HG03039 (cell line): ENCODE measurements around the gene SMARCC1.

Experiments
- ATAC-seq: cut with Tn5 transposase; IDR thresholded peaks from one replicate; pipeline ENCODE4 v1.9.1; 2021; ENCODE audit warnings: mild to moderate bottlenecking, moderate library complexity; ENCODE audit not compliant: unreplicated experiment

Gene SMARCC1

DNA sequence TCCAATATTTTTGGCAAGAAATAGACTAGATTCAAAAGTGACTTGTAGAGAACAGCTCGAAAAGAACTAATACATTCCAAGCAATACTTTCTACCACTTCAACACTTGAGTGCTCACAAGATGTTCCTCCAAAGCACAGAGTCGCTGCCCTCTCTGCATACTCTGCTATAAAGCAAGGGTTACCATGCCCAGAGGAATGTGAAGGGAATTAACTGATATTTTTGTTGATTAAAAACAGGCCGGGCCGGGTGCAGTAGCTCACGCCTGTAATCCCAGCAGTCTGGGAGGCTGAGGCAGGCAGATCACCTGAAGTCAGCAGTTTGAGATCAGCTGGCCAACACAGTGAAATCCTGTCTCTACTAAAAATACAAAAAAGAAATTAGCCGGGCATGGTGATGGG is 145.5 kb downstream of the SMARCC1 start:
- ATAC-seq, result no peak

DNA sequence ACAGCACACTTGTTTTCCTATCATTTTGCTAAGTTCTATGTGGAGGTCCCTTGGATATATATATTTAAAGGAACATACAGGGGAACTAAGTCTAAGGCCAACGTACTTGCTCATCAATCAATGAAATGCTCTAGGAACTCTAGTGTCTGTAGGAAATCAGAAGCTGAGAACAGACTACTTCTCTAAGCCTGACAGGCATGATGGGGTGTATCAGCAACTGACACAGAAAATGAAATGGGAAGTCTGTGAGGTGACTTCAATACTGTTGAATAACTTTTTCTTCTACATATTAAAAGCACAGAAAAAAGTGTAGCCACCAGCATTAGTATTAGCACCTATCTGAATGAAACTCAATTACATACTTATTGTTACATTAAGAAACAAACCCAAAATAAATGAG is 146.2 kb downstream of the SMARCC1 start:
- ATAC-seq, result no peak

DNA sequence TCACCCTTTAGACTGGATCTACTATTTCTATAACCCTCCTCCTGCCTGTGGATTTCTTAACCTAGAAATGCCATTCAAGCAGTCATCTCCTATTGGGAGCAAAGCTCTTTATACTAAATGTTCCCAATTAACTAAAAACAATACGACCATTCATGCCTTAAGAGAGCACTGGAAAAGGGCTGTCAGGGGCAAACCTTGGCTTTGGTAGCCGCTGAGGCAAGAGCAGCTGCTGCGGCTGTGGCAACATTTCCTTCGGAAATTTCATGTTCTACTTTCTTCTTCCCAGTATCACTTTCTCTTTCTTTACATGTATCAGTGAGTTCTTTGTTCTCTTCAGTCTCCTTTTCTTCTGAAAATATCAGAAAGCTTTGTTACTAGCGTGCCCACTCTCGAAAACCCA is 146.7 kb downstream of the SMARCC1 start:
- no peak for ATAC-seq

GRCh38 chr3:47630810-47631209 is 150.9 kb downstream of the SMARCC1 start:
- no peak for ATAC-seq

- ATAC-seq, result no peak
These were observed 151.9 kb downstream of the SMARCC1 start for GRCh38 chr3:47629770-47630169.

- ATAC-seq, result no peak
These were observed 153.3 kb downstream of the SMARCC1 start for GRCh38 chr3:47628426-47628825.

DNA sequence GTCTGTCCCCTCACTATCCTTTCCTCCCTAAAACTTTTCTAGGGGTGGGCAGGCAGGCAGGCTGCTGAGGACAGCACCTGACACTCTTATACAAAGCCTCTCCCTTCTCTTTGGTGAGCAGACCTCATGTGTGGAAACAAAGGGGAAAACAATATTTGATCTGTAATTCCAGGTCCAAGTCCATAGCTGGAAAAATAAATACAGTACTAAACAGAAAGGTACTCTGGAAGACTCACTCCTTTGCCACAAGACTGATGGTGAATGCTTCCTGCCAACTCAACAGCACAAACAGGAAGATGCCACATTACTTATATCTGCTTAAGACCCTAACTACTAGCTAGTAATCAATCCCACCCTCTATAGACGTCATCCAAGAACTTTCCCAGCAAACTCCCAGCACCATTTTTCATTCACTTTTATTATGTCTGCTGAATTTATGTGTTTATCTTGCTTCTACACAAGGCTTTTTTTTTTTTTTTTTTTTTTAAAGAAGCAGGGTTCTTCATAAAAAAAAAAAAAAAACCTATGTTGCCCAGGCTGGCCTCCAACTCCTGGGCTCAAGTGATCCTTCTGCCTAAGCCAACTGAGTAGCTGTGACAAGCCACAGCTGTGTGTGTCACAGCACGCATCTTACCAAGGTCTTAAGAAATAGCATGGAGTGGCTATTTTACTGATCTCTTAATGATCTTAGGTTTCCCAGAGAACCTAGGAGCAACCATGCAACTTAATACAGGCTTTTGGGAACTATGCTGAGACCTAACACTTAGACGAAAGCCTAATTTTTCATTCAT is 158.8 kb downstream of the SMARCC1 start:
- no peak for ATAC-seq

DNA sequence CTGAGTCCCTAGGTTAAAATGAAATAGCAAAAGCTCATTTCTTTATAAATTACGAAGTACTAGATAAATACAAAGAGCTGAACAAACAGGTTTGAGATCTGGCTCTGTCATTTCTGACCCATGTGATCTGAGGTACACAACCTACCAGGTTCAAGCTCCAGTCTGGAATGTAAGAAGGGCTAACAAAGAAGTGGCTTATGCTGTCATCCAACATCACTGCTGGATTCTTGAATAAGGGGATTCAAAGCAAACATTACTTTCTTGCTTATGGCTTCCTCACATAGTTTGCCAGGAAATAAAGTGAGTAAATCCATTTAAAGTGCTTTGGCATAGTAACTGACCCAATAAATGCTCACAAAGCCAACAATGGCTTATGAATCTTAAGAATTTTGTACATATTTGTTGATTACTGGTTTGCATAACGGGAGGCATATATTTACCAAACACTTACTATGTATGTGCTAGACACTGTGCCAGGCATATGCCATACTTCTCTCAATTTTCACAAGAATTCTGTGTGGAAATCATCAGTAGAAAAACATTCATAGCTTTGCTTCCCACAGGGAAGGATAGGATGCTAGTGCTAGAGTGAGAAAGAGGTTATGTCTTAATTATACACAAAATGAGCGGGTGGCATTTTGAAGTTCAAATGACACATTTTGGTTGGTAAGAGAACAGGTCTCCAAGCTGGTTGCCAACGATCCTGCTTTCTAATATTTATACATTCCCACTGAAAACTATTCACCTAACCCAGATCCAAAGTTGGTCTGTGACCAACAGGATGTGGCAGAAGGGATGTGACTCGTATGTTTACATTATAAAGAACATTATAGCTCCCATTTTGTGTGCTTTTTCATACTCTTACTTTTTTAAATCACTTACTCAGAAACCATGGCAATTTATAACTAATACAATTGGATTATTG is 164.3 kb downstream of the SMARCC1 start:
- ATAC-seq, result no peak

DNA sequence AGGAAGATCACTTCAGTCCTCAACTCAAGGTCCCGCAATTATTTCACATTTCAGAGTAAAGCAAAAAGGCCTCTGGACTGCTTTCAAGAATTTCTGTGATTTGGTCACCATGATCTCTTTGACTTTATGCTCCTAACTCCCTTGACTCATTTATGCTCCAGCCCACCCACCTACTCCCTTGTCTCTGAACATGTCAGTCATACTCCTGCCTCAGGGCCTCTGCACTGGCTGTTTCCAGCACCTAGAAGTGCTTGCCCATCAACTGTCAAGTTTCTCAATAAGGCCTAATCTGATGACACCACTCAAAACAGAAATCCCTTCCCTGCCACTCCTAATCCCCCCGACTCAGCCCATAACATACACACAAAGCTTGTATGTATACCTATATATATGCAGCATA is 166.9 kb downstream of the SMARCC1 start:
- no peak for ATAC-seq

DNA sequence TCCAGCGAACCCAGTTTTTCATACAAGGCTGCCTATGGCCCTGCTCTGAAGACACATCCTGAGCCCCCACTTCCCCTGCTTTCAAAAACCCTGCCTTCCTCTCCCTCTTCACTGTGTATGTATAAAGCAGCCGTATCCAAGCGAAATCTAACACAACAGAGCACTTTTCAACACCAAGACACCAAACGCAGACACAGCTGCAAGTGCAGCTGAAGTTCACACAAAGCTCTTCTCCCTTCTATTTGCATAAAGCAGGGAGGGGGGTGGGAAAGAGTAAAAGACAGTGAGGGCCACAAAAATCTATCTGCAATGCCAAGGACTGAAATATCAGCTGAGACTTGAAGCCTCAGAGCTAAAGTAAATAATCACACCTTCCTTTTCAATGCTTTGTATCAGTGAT is 168.0 kb downstream of the SMARCC1 start:
- ATAC-seq, result no peak

DNA sequence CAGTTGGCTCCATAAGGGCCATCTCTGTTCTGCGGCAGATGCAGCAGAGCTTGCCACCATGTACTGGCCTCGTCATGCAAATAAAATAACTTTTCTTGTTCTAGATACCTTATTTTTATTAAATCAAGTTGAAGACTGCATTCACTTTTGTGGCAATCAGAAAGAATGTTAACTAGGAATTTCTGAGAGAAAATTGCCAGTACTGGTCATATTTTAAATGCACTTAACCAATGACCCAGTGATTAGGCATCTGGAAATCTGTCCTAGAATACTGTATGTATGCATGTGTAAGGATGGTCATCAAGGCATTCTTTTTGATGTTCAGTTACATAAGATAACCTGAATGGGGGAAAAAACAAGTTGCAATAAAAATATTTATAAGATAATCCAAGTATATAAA is 168.8 kb downstream of the SMARCC1 start:
- ATAC-seq, result no peak

DNA sequence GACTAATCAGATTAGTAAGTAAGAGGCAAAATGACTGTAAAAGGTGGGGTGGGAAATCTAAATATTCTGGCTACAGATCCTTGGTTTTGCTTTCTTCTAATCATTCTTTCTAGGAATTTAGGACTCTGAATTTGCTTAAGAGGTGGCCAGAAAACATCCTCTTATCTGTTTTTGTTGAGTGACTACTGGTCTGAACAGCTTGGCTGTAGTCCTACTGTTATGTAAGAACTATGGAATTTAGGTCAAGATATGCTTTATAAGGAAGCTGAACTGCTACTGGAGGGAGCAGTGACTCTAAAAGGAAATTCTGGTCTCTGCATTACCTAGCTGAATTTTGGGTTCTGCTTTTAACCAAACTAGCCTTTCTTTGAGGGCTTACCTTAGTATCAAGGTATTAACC is 169.5 kb downstream of the SMARCC1 start:
- no peak for ATAC-seq

- ATAC-seq, result no peak
These were observed 170.1 kb downstream of the SMARCC1 start for GRCh38 chr3:47611576-47611975.

DNA sequence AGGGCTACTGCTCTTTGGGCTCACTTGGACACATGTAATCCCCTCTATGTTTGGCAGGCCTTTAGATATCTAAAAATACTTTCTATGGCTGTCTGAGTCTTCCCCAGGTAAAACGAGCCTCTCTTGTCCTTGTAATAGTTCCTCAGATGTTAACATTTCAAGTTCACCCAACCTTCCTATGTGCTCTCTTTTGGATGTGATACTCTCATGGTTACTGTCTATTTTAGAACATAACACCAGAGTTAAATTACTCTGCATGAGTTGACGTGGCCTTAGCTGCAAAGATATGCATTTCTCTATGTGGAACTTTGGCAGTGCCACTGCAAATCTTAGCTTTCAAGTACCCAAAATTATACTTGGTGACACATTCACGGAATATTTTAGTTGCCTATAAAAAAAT is 171.1 kb downstream of the SMARCC1 start:
- no peak for ATAC-seq

DNA sequence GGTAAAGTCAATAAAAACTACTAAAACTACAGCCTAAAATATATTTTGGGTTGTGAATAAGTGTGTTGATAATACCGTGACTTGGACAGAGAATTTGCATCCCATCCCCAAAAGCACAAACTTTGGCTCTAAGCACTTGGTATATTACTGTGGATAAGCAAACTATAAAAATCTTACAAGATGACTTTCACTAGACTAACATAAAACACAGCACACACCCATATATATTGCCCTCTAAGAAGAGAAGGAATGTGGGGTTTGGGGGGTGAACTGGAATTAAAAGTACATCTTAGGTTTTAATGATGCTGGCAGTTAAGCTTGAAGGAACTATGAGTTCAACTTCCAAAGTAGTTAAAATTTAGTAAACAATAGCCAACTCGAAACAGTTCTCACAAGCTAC is 174.4 kb downstream of the SMARCC1 start:
- no peak for ATAC-seq

DNA sequence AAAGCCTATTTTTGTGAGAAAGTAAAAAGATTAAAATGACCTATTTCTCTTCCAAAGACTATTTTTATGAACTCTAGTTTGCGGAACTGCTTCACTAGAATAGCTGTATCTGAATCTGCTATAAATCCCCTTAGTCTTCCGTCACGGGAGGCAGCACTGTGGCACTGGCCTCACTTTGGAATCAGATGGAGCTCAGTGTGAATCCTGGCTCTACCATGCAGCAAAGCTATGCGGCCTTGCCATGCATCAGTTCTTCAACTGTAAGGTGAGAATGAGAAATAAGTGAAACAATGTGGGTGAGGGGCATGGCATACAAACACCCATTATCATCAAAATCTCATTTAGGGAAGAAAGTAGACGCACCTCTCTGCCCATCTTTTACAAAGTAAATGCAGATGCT is 175.5 kb downstream of the SMARCC1 start:
- no peak for ATAC-seq

DNA sequence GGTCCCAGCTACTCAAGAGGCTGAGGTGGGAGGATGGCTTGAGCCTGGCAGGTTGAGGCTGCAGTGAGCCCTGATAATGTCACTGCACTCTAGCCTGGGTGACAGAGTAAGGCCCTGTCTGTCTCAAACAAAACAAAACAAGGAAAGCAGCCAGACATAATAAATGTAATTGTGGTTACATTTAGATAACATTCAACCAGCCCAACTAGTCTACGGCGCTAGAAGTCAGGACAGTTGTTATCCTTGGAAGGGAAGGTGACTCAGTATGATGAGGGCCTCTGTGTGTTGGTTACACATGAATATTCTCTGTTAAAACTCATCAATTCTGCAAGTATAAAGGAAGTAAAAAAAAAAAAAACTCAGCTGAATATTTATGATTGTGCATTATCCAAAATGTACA is 176.0 kb downstream of the SMARCC1 start:
- ATAC-seq, result no peak

GRCh38 chr3:47604145-47604544 is 177.5 kb downstream of the SMARCC1 start:
- ATAC-seq, result no peak

DNA sequence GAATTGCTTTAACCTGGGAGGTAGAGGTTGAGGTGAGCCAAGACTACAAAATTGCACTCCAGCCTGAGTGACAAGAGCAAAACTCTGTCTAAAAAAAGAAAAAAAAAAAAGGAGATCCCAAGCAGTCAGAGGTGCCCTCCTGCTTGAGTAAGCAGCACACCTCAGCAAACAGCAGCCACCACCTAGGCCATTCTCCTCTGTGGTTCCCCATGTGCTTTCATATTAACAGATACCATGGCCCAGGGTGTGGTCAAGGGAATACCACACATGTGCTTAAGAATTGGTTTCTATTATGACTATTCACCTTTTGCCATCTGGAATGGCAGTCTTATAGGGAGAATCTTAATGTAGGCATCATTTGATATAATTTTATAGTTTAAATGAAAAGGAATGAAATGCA is 178.4 kb downstream of the SMARCC1 start:
- no peak for ATAC-seq

DNA sequence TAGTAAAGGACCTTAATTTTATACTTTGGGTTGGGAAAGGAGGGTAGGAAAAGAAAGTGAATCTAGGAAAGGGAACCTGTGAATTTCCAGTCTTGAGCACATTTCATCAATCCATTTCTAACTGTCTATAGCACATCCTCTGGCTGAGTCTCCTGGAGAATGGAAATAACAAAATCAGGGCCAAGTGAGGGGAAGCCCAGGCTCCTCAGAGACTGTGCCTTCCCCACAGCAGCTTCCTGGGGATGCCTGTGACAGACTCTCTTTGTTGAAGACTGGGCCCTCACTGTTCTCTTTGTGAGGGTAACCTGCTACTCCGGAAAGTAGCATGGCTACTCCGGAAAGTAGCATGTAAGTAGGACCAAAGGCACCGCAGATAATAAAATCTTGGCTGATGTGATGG is 180.4 kb downstream of the SMARCC1 start:
- no peak for ATAC-seq

DNA sequence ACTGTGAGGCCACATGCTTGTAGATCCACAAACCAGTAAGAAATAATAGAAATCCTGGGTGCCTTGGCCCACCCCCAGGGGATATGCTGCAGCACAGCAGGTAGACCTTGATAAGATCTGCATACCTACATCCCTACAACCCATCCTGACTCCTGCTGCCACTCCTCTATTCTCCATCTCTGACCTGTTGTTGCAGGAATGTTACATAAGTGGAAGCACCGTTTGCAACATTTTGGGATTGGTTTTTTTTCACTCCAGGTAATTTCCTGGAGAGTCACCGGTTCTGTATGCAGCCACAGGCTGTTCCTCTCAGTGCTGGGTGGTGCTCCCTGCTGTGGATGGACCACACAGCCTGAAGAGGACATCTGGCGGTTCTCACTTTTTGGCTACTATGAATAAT is 186.9 kb downstream of the SMARCC1 start:
- ATAC-seq, result no peak
